Testis (tissue), 3 donors: ENCODE measurements around the gene AMIGO1. TPM values are rescaled to one million over a fixed set of nuclear protein-coding genes. Genes with fewer than 3 reads are reported as not detected.

Experiments used
- DNase-seq: peaks from one replicate; pipeline ENCODE4 v3.0.0-alpha.2; 2019
- H3K27ac ChIP-seq, 2 donors: fragments of 200-600 bp; sonication (generic); one replicate each; pipeline ENCODE4 v1.5.1; 2019
- H3K27me3 ChIP-seq: fragments of 200-600 bp; sonication (generic); one replicate; pipeline ENCODE4 v1.5.1; 2019
- H3K36me3 ChIP-seq: fragments of 200-600 bp; sonication (generic); one replicate; pipeline ENCODE4 v1.5.1; 2017; ENCODE audit warnings: low read depth; ENCODE audit errors: missing control alignments
- H3K4me1 ChIP-seq: fragments of 200-600 bp; sonication (generic); one replicate; pipeline ENCODE4 v1.5.1; 2019
- H3K4me3 ChIP-seq, 2 donors: fragments of 200-600 bp; sonication (generic); one replicate each; pipeline ENCODE4 v1.5.1; 2017 to 2019
- H3K9me3 ChIP-seq: fragments of 200-600 bp; sonication (generic); one replicate; pipeline ENCODE4 v1.5.1; 2017
- POLR2A ChIP-seq: fragments of 450-650 bp; IDR thresholded peaks from one replicate; pipeline ENCODE4 v1.6.1; 2017; ENCODE audit warnings: antibody characterized with exemption, mild to moderate bottlenecking, moderate library complexity
- WGBS, 2 donors: methylation state at CpG; one replicate each; pipeline ENCODE4 v1.1.5; 2018; 5-methylcytosine and 5-hydroxymethylcytosine counted together
- intact Hi-C: fragments of 100-400 bp; cut with DNase I; formaldehyde crosslinking; loops from one replicate; pipeline ENCODE4 v1.15.1; 2023; ENCODE audit warnings: low total_unique reads
- polyA plus RNA-seq: library from polyadenylated mRNA; stranded (reverse); fragments of 350-450 nt; fragmentation: Illumina TruSeq; extraction: RNeasy Lipid Tissue Mini Kit (QIAGEN cat#74804); gene quantifications from one replicate; pipeline ENCODE4 v1.2.3, GENCODE V29; 2014; ENCODE audit warnings: low read depth, low replicate concordance; ENCODE audit not compliant: insufficient read depth
- total RNA-seq, 2 donors: library from RNA; depleted of rRNA; stranded (reverse); fragments of >200 nt; gene quantifications; one replicate each; pipeline ENCODE4 v1.2.3, GENCODE V29; 2016
- TF ChIP-seq, protein P1 (sequence below), 3 experiments: fragments of 450-650 bp in 2 of 3; fragments of 200-600 bp in 1 of 3; sonication (generic) in 1 of 3; IDR thresholded peaks; one replicate each; pipeline ENCODE4 v1.5.1; 2016 to 2019; ENCODE audit warnings: antibody characterized with exemption in 3 of 3, mild to moderate bottlenecking in 2 of 3, moderate library complexity in 1 of 3

The AMIGO1 gene
- total and polyA plus RNA-seq, 3 donors from 2014 or later = 5.1 to 6.7 (median 6.0) TPM

DNA sequence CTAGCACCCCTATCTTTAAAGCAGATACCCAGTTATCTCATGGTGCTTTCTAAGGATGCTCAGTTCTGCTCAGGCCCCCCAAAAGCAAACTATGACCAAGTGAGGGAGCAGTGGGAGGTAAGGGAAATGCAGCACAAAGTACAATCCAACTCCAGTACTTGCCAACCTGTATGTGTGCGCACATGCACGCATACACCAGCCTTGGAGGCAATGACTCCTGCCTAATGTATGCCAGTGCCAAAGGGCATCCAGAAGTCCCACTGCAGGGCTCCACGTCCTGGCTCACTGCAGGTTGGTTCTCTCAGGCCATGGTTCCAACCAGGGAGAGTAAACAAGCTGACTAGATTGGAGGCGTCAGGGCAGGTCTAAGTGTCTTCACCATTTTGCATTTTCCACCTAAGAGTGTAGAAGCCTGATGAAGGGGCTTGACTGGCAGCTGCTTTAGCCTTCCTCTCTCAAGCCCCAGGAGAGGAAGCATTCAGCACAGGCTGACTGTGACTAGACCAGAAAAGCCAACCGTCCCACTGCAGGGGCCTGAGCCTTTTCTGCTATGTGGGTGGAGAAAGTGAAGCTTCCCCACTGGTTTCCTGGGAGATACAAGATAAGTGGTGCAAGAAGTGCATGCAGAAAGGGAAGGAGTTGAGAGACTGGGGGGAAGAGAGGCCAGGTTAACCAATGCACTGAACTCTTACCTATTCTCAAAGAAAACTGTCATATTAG lies 7.7 kb downstream of the AMIGO1 start:
- H3K27ac ChIP-seq = no peak overlapping the region
- WGBS, 2 donors = 69 to 76% methylated on average over 2 to 5 of the region's 5 CpGs
- TF ChIP-seq, protein P1, sequence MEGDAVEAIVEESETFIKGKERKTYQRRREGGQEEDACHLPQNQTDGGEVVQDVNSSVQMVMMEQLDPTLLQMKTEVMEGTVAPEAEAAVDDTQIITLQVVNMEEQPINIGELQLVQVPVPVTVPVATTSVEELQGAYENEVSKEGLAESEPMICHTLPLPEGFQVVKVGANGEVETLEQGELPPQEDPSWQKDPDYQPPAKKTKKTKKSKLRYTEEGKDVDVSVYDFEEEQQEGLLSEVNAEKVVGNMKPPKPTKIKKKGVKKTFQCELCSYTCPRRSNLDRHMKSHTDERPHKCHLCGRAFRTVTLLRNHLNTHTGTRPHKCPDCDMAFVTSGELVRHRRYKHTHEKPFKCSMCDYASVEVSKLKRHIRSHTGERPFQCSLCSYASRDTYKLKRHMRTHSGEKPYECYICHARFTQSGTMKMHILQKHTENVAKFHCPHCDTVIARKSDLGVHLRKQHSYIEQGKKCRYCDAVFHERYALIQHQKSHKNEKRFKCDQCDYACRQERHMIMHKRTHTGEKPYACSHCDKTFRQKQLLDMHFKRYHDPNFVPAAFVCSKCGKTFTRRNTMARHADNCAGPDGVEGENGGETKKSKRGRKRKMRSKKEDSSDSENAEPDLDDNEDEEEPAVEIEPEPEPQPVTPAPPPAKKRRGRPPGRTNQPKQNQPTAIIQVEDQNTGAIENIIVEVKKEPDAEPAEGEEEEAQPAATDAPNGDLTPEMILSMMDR (IDR thresholded peaks at IDR 0.05) = no peak
- no peak for TF ChIP-seq POLR2A
- DNase-seq = no peak
- no peaks in the 10 kb centered on the region for H3K9me3 ChIP-seq
- H3K36me3 ChIP-seq = no peaks in the 10 kb centered on the region
- intact Hi-C loops = no loop called here
- H3K4me1 ChIP-seq = peaks cover 32% of the 10 kb centered on the region
- H3K27me3 ChIP-seq = no peaks in the 10 kb centered on the region
- no peak overlapping the region for H3K4me3 ChIP-seq

DNA sequence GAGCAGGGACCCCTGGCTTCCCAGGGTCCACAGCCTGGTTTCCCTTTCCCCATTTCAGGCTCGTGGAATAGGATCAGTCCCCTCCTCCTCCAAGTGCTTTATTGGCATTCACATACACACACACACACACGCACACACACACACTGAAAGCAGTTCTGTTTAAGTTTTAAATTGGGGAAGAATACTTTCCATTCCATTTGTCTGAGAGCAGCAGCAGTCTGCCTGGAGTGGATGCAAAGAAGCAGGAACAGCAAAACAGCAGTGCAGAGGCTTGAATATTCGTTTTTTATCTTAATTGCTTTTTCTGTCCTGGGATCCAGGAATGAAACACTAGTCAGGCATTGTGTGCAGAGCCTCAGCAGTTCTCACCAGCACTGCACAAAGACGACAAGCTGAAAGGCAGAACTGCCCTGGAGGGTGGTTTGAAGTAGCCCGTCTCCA lies 8.6 kb downstream of the AMIGO1 start:
- Histone ChIP-seq H3K4me3 (no peak overlapping the region), H3K27ac (no peak overlapping the region), H3K27me3 (no peaks in the 10 kb centered on the region), H3K9me3 (no peaks in the 10 kb centered on the region), H3K36me3 (no peaks in the 10 kb centered on the region), H3K4me1 (peaks cover 32% of the 10 kb centered on the region)
- DNase-seq = no peak
- no peak for TF ChIP-seq POLR2A
- TF ChIP-seq, protein P1 (IDR thresholded peaks at IDR 0.05) = no peak
- intact Hi-C loops = no loop called here
- WGBS, 2 donors = 52 to 63% methylated on average over 5 of the region's 5 CpGs

DNA sequence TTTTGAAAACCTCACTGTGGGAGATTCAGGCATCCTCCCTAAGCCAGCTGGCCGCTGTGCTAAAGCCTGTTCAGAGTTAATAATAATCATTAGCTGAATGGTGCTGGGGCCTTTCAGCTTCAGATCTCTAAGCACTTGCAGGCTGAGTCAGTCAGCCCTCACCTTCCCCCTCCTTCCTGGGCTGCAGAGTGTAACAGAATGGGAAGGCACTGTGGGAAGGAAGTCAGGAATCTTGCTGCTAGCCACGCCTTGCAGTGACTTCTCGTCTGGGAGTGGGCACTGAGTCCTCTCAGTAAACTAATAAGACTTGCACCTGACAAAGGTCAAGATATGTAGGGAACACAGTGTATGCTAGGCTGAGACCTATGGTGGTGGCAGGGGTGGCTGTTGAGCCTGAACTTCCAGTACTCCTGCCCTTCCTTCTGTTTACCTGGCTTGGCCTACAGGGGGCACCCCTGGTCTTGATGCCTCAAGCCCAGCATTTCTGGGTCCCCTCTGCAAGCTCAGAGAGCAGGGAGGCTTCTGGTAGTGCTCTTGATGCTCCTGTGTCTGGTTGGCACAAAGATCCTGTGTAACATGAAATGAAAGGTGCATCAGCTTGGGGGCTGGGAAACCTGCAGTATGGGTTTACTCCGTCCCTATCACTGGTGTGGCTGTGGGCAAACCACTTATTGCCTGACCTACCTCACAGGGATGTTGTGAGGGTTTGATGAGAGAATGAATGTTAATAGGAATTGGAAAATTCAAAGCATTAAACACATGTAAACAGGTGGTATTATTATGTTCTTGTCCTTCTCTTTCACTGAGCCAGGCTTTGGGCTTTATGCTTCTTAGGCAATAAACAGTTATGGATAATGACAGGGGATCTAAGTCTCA lies 9.6 kb downstream of the AMIGO1 start:
- WGBS, 2 donors = 55 to 63% methylated on average over 4 of the region's 4 CpGs
- H3K27me3 ChIP-seq = no peaks in the 10 kb centered on the region
- peak overlapping the region; percentile 2 to 56 for H3K27ac ChIP-seq
- peaks cover 36% of the 10 kb centered on the region for H3K4me1 ChIP-seq
- intact Hi-C loops = no loop called here
- H3K36me3 ChIP-seq = no peaks in the 10 kb centered on the region
- peak; percentile 67 for DNase-seq
- TF ChIP-seq, protein P1 (IDR thresholded peaks at IDR 0.05) = peak in 2 of 3 experiments; percentile 31 to 34
- no peak for TF ChIP-seq POLR2A
- H3K4me3 ChIP-seq = no peak overlapping the region
- H3K9me3 ChIP-seq = no peaks in the 10 kb centered on the region

DNA sequence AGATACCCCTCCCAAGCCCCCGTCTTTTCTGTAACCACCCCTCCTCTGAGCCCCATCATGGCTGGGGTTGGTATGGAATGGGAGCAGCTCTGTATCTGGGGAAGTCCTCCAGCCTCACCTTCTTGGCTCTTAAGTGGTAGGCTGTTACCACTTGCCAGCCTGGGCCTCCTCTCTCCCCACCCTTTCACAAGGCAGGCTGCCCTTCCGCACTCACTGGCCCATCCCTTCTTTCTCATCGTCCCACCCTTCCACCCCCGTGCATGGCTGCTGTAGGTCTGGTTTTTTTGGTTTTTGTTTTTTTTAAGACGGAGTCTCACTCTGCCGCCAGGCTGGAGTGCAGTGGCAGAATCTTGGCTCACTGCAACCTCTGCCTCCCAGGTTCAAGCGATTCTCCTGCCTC lies 10.4 kb downstream of the AMIGO1 start:
- TF ChIP-seq, protein P1 (IDR thresholded peaks at IDR 0.05) = no peak
- no peak for TF ChIP-seq POLR2A
- no peaks in the 10 kb centered on the region for H3K9me3 ChIP-seq
- no peaks in the 10 kb centered on the region for H3K36me3 ChIP-seq
- H3K4me1 ChIP-seq = peaks cover 40% of the 10 kb centered on the region
- intact Hi-C loops = no loop called here
- no peak for DNase-seq
- H3K4me3 ChIP-seq = no peak overlapping the region
- no peaks in the 10 kb centered on the region for H3K27me3 ChIP-seq
- WGBS, 2 donors = 43 to 66% methylated on average over 7 of the region's 7 CpGs
- H3K27ac ChIP-seq = peak overlapping the region; percentile 2 to 56
